GM12878 (cell line): ENCODE measurements around the gene CREB5. TPM values are rescaled to one million over a fixed set of nuclear protein-coding genes. Genes with fewer than 3 reads are reported as not detected.

Experiments used
- ATAC-seq: fragments of 200-7000 bp; cut with Tn5 transposase; 3 replicates; pipeline ENCODE4 v1.9.1; 2020; ENCODE audit warnings: mild to moderate bottlenecking, moderate library complexity
- BruUV-seq: library from RNA; stranded (reverse); fragments of 400-500 nt; replicated peaks from 2 replicates; lab custom pipeline; 2021; lab: Mats Ljungman, UMichigan
- CTCF ChIA-PET: fragments of 300-600 bp; sonication (Branson Sonifier 250); formaldehyde crosslinking; extraction: SDS; loops from one replicate; lab custom pipeline; 2021; ENCODE audit warnings: inconsistent platforms; lab: Yijun Ruan, JAX
- POLR2A ChIA-PET: fragments of 350-600 bp; formaldehyde crosslinking; extraction: SDS; loops from one replicate; lab custom pipeline; 2021; ENCODE audit warnings: inconsistent platforms; lab: Charles Lee
- RAD21 ChIA-PET: fragments of 300-600 bp; sonication (Branson Sonifier 250); formaldehyde crosslinking; loops from one replicate; lab custom pipeline; 2023; ENCODE audit warnings: antibody characterized with exemption; ENCODE audit not compliant: unreplicated experiment; lab: Charles Lee
- SMC1A ChIA-PET: fragments of 300-600 bp; sonication (Branson Sonifier 250); formaldehyde crosslinking; loops from one replicate; lab custom pipeline; 2023; ENCODE audit not compliant: unreplicated experiment, uncharacterized antibody; lab: Charles Lee
- DNase-seq: peaks from one replicate; pipeline ENCODE4 v3.0.0-alpha.2; 2011; ENCODE audit warnings: low read depth, low spot score
- FAIRE-seq: peaks from 3 replicates; lab custom pipeline; 2011; peaks lifted over from hg19 to GRCh38; lab: Jason Lieb, UNC
- H2AFZ ChIP-seq: 2 replicates; pipeline ENCODE4 v1.6.0; 2011; ENCODE audit warnings: low read depth, low read length, control low read depth; ENCODE audit not compliant: control insufficient read depth
- H3K27ac ChIP-seq: 2 replicates; pipeline ENCODE4 v1.5.1; 2011; ENCODE audit warnings: control low read depth; ENCODE audit not compliant: control insufficient read depth, insufficient read depth
- H3K27me3 ChIP-seq, 2 experiments: replicated peaks in 1 of 2; 2 replicates each; pipeline versions ENCODE4 v1.6.0 to v1.6.1; 2011; ENCODE audit warnings: low read length in 1 of 2; ENCODE audit not compliant: control insufficient read depth in 2 of 2, insufficient read depth in 2 of 2
- H3K36me3 ChIP-seq, 2 experiments: 2 replicates each; pipeline ENCODE4 v1.5.1; 2011; ENCODE audit warnings: low read length in 1 of 2; ENCODE audit not compliant: control insufficient read depth in 2 of 2, insufficient read depth in 2 of 2
- H3K4me1 ChIP-seq: 2 replicates; pipeline ENCODE4 v1.6.1; 2011; ENCODE audit warnings: mild to moderate bottlenecking, low read length, moderate library complexity, mixed read lengths; ENCODE audit not compliant: control insufficient read depth, insufficient read depth
- H3K4me2 ChIP-seq: 2 replicates; pipeline ENCODE4 v1.6.0; 2011; ENCODE audit warnings: control low read depth; ENCODE audit not compliant: control insufficient read depth, insufficient read depth
- H3K4me3 ChIP-seq: fragments of 200-600 bp; sonication (generic); 2 replicates; pipeline ENCODE4 v1.5.1; 2016
- H3K79me2 ChIP-seq: 2 replicates; pipeline ENCODE4 v1.6.0; 2011; ENCODE audit warnings: low read length; ENCODE audit not compliant: control insufficient read depth, insufficient read depth
- H3K9ac ChIP-seq: 2 replicates; pipeline ENCODE4 v1.8.0; 2011; ENCODE audit warnings: low read length, control low read depth, mixed read lengths; ENCODE audit not compliant: control insufficient read depth, insufficient read depth
- H3K9me3 ChIP-seq: replicated peaks from 3 replicates; pipeline ENCODE4 v1.5.1; 2011; ENCODE audit warnings: mild to moderate bottlenecking, low read length; ENCODE audit not compliant: control insufficient read depth, insufficient read depth
- H4K20me1 ChIP-seq: 2 replicates; pipeline ENCODE4 v1.6.0; 2011; ENCODE audit not compliant: control insufficient read depth, insufficient read depth
- BMI1 ChIP-seq: fragments of 450-650 bp; IDR thresholded peaks from 2 replicates; pipeline ENCODE4 v1.6.1; 2016; ENCODE audit warnings: mild to moderate bottlenecking, moderate library complexity, borderline replicate concordance
- CHD1 ChIP-seq: IDR thresholded peaks from 2 replicates; pipeline ENCODE4 v1.6.1; 2012; ENCODE audit warnings: low read depth, low read length, improper control_type of control experiment
- ESRRA ChIP-seq: IDR thresholded peaks from 2 replicates; pipeline ENCODE4 v1.6.1; 2012; ENCODE audit warnings: mild to moderate bottlenecking, low read length, improper control_type of control experiment
- IRF4 ChIP-seq: IDR thresholded peaks from 2 replicates; pipeline ENCODE4 v1.6.1; 2011; ENCODE audit warnings: low read depth, low read length
- KAT2A ChIP-seq: conservative IDR thresholded peaks from 2 replicates; pipeline ENCODE4 v1.6.1; 2011; ENCODE audit warnings: low read depth, low read length; ENCODE audit not compliant: control insufficient read depth
- KLF5 ChIP-seq: fragments of 450-650 bp; IDR thresholded peaks from 2 replicates; pipeline ENCODE4 v1.6.1; 2014; ENCODE audit warnings: mild to moderate bottlenecking; ENCODE audit not compliant: partially characterized antibody
- POLR2AphosphoS5 ChIP-seq: IDR thresholded peaks from 2 replicates; pipeline ENCODE4 v1.6.1; 2011; ENCODE audit warnings: mild to moderate bottlenecking, low read length, inconsistent platforms
- STAT3 ChIP-seq: IDR thresholded peaks from 2 replicates; pipeline ENCODE4 v1.6.1; 2011; ENCODE audit warnings: low read depth, low read length, improper control_type of control experiment
- TBL1XR1 ChIP-seq: IDR thresholded peaks from 2 replicates; pipeline ENCODE4 v1.6.1; 2012; ENCODE audit warnings: low read depth, low read length, improper control_type of control experiment
- TCF12 ChIP-seq: IDR thresholded peaks from 2 replicates; pipeline ENCODE4 v1.6.1; 2011; ENCODE audit warnings: low read depth, mild to moderate bottlenecking, low read length
- ZSCAN29 ChIP-seq: fragments of 450-650 bp; IDR thresholded peaks from 2 replicates; pipeline ENCODE4 v1.6.1; 2017; ENCODE audit warnings: mild to moderate bottlenecking, moderate library complexity
- WGBS: methylation state at CpG from one replicate; pipeline ENCODE4 v1.1.6; 2016; ENCODE audit warnings: low lambda C conversion rate; ENCODE audit not compliant: insufficient replicate concordance, insufficient coverage; ENCODE audit errors: missing lambda C conversion rate; 5-methylcytosine and 5-hydroxymethylcytosine counted together
- in situ Hi-C: fragments of 300-500 bp; cut with MboI; formaldehyde crosslinking; loops from 9 replicates; pipeline ENCODE4 v1.14.3; 2018; ENCODE audit warnings: mixed read lengths
- intact Hi-C: fragments of 100-400 bp; cut with micrococcal nuclease; formaldehyde crosslinking; loops from one replicate; pipeline ENCODE4 v1.14.2; 2022; ENCODE audit not compliant: unreplicated experiment
- polyA plus RNA-seq, 11 experiments: library from polyadenylated mRNA; depleted of rRNA in 4 of 11; unstranded in 6 of 11; stranded (reverse) in 5 of 11; fragments of >200 nt; fragmentation: Nextera tagmentation in 4 of 11; fragmentation: Illumina TruSeq in 1 of 11; extraction: Ambion mirVana in 4 of 11; extraction: Trizol in 1 of 11; gene quantifications; 1 replicate in 1 of 11; 2 replicates in 10 of 11; pipeline versions ENCODE4 v1.2.1 to v1.2.3, GENCODE V29; 2011 to 2016; ENCODE audit warnings: inconsistent platforms in 2 of 11, missing spikeins in 2 of 11, low read depth in 1 of 11
- total RNA-seq, 4 experiments: library from RNA; depleted of rRNA in 3 of 4; stranded (reverse); fragments of >200 nt in 3 of 4; fragmentation: Illumina TruSeq in 1 of 4; extraction: Trizol in 1 of 4; gene quantifications; 2 replicates each; pipeline versions ENCODE4 v1.2.1 to v1.2.3, GENCODE V29; 2013 to 2021
- TF ChIP-seq, protein P1 (sequence below): IDR thresholded peaks from 2 replicates; pipeline ENCODE4 v1.6.1; 2011; ENCODE audit warnings: low read depth, mild to moderate bottlenecking, low read length, moderate library complexity, borderline replicate concordance; ENCODE audit errors: extremely low read depth

CREB5 gene
- total and polyA plus RNA-seq, 10 of the 15 experiments (the other 5 are each of a cell fraction or from before 2014, with no cell fraction given): 12.9 to 74.1 (median 53.0) TPM

DNA sequence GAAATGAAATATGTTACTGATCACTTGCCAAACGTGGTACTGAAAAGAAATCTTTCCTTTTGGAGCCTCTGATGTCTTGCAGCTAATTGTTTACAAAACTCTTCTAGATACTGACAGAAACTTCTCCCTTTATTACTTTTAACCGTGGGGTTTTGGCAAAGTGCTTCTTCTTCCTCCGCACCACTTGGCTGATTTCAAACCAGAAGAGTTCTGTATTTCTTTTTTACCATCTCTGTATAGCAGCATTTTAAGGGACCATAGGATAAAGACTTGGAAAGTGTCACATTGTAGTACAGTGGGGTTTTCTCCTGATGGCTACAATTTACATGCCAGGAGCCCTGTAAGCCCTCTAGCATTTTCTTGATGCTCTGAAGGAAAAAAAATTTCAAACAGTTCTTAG lies 21.9 kb upstream of the CREB5 start:
- Histone ChIP-seq H4K20me1 (no peaks in the 10 kb centered on the region), H3K9me3 (no peaks in the 10 kb centered on the region), H3K36me3 (no peaks in the 10 kb centered on the region), H3K27ac (no peak overlapping the region)
- no peak for FAIRE-seq
- ChIA-PET POLR2A (no interaction called here), RAD21 (interaction anchor here (0.9 to 2.6 kb wide), 8 partner anchors 8 to 232 kb away, joined by 3 to 8 read pairs (median 4); partner anchors contain the start of gene CREB5)
- no TSS peak for BruUV-seq
- WGBS: 46% methylated on average over 3 of the region's 3 CpGs
- TF ChIP-seq ZSCAN29: no peak
- TF ChIP-seq KAT2A: no peak
- TF ChIP-seq CHD1: no peak
- TF ChIP-seq BMI1: no peak
- no peak for TF ChIP-seq STAT3
- TF ChIP-seq TCF12: no peak
- TF ChIP-seq IRF4: no peak
- TF ChIP-seq, protein P1, sequence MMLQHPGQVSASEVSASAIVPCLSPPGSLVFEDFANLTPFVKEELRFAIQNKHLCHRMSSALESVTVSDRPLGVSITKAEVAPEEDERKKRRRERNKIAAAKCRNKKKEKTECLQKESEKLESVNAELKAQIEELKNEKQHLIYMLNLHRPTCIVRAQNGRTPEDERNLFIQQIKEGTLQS: no peak
- TF ChIP-seq POLR2AphosphoS5: no peak
- TF ChIP-seq TBL1XR1: no peak
- TF ChIP-seq ESRRA: no peak
- no peak for TF ChIP-seq KLF5
- TF ChIP-seq, all 136 proteins: peak for 0
- Histone ChIP-seq H2AFZ (no peak overlapping the region), H3K27me3 (no peaks in the 10 kb centered on the region), H3K4me2 (no peak overlapping the region), H3K4me3 (no peak overlapping the region), H3K9ac (no peak overlapping the region), H3K4me1 (no peaks in the 10 kb centered on the region), H3K79me2 (no peaks in the 10 kb centered on the region)
- no peak for ATAC-seq
- ChIA-PET SMC1A (interaction anchor here (0.7 to 4.6 kb wide), 19 partner anchors 10 to 536 kb away, joined by 3 to 25 read pairs (median 3); partner anchors contain the start of gene CREB5), CTCF (interaction anchor here (1.0 to 4.0 kb wide), 13 partner anchors 10 to 464 kb away, joined by 3 to 24 read pairs (median 4); partner anchors contain the start of gene CREB5)
- intact Hi-C loops (no loop called here), in situ Hi-C loops (loop anchor here (10.0 kb wide), 1 partner anchor 234 kb away; no protein-coding TSS in a partner anchor)
- no peak for DNase-seq
